Brain microvascular endothelial cell (primary cell): ENCODE measurements around the gene GET3.

ENCODE experiments used
- DNase-seq: peaks from one replicate; pipeline ENCODE4 v3.0.0-alpha.2; 2020
- H3K27ac ChIP-seq: fragments of 250-450 bp; sonication (Bioruptor Pico); 2 replicates; pipeline ENCODE4 v1.5.1; 2020; ENCODE audit warnings: mild to moderate bottlenecking, moderate library complexity
- H3K27me3 ChIP-seq: fragments of 250-450 bp; sonication (Bioruptor Pico); replicated peaks from 2 replicates; pipeline ENCODE4 v1.5.1; 2020; ENCODE audit warnings: mild to moderate bottlenecking
- H3K36me3 ChIP-seq: fragments of 250-450 bp; sonication (Bioruptor Pico); replicated peaks from 2 replicates; pipeline ENCODE4 v1.5.1; 2020; ENCODE audit warnings: mild to moderate bottlenecking
- H3K4me3 ChIP-seq: 2 replicates; pipeline ENCODE4 v1.5.1; 2011; ENCODE audit warnings: low read depth, mild to moderate bottlenecking, control low read depth, low read length, moderate library complexity
- CTCF ChIP-seq: IDR thresholded peaks from 2 replicates; pipeline ENCODE4 v1.5.1; 2011; ENCODE audit warnings: low read depth, mild to moderate bottlenecking, moderate library complexity, low read length, control low read depth, inconsistent platforms; ENCODE audit errors: missing control alignments
- in situ Hi-C: cut with HindIII; loops from 2 replicates; pipeline ENCODE4 v1.10.0; 2017; ENCODE audit warnings: low sequenced_read_pairs, low pct_ligation_motif_present

Gene GET3

GRCh38 chr19:12786952-12787351 lies 49.7 kb downstream of the GET3 start:
- no peak overlapping the region for H3K27ac ChIP-seq

GRCh38 chr19:12787458-12787857 lies 50.2 kb downstream of the GET3 start:
- in situ Hi-C loops, result no loop called here
- Histone ChIP-seq H3K36me3 (no peaks in the 10 kb centered on the region), H3K27ac (no peak overlapping the region), H3K4me3 (no peak overlapping the region), H3K27me3 (no peaks in the 10 kb centered on the region)
- TF ChIP-seq CTCF, result no peak
- DNase-seq, result no peak

More at GRCh38 chr19:12786952-12787351, 49.7 kb downstream of the GET3 start:
- H3K27me3 ChIP-seq, result no peaks in the 10 kb centered on the region
- no peaks in the 10 kb centered on the region for H3K36me3 ChIP-seq
- in situ Hi-C loops, result no loop called here
- H3K4me3 ChIP-seq, result no peak overlapping the region
- TF ChIP-seq CTCF, result no peak
- DNase-seq, result no peak

- in situ Hi-C loops, result no loop called here
- peaks cover 2% of the 10 kb centered on the region for H3K36me3 ChIP-seq
- no peak overlapping the region for H3K4me3 ChIP-seq
- no peaks in the 10 kb centered on the region for H3K27me3 ChIP-seq
- no peak for TF ChIP-seq CTCF
- DNase-seq, result no peak
- peak overlapping the region; percentile 89 for H3K27ac ChIP-seq
Observed at GRCh38 chr19:12788042-12788681, 50.9 kb downstream of the GET3 start.

- peak overlapping the region; percentile 89 for H3K27ac ChIP-seq
- H3K4me3 ChIP-seq, result peak overlapping the region; percentile 37
- H3K27me3 ChIP-seq, result no peaks in the 10 kb centered on the region
- peaks cover 2% of the 10 kb centered on the region for H3K36me3 ChIP-seq
- peak; percentile 67 for DNase-seq
- in situ Hi-C loops, result no loop called here
- no peak for TF ChIP-seq CTCF
Observed at GRCh38 chr19:12788682-12789097, 51.4 kb downstream of the GET3 start.

GRCh38 chr19:12789098-12789903 lies 52.0 kb downstream of the GET3 start:
- in situ Hi-C loops, result no loop called here
- Histone ChIP-seq H3K27me3 (no peaks in the 10 kb centered on the region), H3K36me3 (peaks cover 2% of the 10 kb centered on the region), H3K27ac (peak overlapping the region; percentile 89), H3K4me3 (peak overlapping the region; percentile 98)
- no peak for TF ChIP-seq CTCF
- DNase-seq, result no peak
